Tibial nerve (tissue), 4 donors: ENCODE data around the gene OR2T2.
"Not testable (repeated sequence)": the region's sequence is repeated elsewhere in the genome, so short reads cannot be mapped to it uniquely, and the experiment has no call there.

ENCODE experiments used
- EP300 ChIP-seq, 2 donors: sonication (generic); formaldehyde crosslinking; IDR thresholded peaks; one replicate each; pipeline ENCODE4 v1.6.1; 2017; ENCODE audit warnings: antibody characterized with exemption in 2 of 2, mild to moderate bottlenecking in 1 of 2
- POLR2A ChIP-seq, 2 donors: fragments of 450-650 bp; IDR thresholded peaks; one replicate each; pipeline ENCODE4 v1.6.1; 2017; ENCODE audit warnings: antibody characterized with exemption in 2 of 2, mild to moderate bottlenecking in 2 of 2, moderate library complexity in 2 of 2
- TF ChIP-seq, protein P1 (sequence below), 5 experiments: fragments of 200-600 bp in 3 of 5; fragments of 450-650 bp in 2 of 5; sonication (generic) in 3 of 5; IDR thresholded peaks; one replicate each; pipeline ENCODE4 v1.5.1; 2016 to 2019; ENCODE audit warnings: antibody characterized with exemption in 5 of 5, mild to moderate bottlenecking in 3 of 5, moderate library complexity in 2 of 5

DNA sequence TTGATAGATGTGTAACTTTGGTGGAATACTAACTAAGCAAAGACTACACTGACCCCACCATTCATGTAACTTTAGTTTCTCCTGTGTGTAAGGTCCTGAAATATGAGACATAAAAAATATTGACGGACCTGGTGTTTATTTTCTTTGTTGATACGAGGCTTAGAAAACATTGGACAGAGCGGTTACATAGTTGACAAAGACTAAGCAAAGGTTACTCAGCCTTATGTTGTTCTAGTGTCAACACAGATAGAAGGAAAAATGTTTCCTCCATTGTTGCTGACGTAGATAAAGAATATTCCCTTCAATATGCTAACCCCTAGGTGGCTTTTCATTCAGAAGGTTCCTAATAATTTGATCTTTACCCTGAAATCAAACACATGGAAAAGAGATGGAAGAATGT, 9.6 kb downstream of the OR2T2 start:
- not testable (repeated sequence) for TF ChIP-seq EP300, POLR2A (IDR thresholded peaks at IDR 0.05)
- TF ChIP-seq, protein P1, sequence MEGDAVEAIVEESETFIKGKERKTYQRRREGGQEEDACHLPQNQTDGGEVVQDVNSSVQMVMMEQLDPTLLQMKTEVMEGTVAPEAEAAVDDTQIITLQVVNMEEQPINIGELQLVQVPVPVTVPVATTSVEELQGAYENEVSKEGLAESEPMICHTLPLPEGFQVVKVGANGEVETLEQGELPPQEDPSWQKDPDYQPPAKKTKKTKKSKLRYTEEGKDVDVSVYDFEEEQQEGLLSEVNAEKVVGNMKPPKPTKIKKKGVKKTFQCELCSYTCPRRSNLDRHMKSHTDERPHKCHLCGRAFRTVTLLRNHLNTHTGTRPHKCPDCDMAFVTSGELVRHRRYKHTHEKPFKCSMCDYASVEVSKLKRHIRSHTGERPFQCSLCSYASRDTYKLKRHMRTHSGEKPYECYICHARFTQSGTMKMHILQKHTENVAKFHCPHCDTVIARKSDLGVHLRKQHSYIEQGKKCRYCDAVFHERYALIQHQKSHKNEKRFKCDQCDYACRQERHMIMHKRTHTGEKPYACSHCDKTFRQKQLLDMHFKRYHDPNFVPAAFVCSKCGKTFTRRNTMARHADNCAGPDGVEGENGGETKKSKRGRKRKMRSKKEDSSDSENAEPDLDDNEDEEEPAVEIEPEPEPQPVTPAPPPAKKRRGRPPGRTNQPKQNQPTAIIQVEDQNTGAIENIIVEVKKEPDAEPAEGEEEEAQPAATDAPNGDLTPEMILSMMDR (IDR thresholded peaks at IDR 0.05) = not testable (repeated sequence)
